GM18511 (cell line): ENCODE measurements around the gene SERPINB1.

ENCODE experiments used
- ATAC-seq: cut with Tn5 transposase; IDR thresholded peaks from one replicate; pipeline ENCODE4 v1.9.1; 2021; ENCODE audit warnings: mild to moderate bottlenecking, moderate library complexity; ENCODE audit not compliant: unreplicated experiment

SERPINB1 gene

DNA sequence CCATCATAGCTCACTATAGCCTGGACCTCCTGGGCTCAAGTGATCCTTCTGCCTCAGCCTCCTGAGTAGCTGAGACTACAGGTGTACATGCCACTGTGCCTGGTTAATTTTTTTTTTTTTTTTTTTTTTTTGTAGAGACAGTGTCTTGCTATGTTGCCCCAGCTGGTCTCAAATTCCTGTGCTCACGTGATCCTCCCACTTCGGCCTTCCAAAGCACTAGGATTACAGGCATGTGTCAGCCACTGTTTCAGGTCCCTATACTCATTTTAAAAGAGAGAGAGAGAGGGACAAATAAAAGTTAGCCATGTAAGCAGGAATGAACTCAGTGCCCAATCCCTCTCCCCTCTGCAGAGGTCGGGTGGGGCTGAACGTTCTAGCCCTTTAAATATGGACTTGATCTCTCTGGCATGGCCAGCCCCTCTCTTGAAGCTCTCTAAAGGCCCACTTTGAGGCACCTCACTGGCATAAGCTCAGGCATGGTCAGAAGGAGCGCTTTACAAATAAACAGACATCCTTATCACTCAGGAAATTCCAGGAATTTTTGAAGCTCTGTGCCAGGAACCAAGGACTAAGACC lies 9.0 kb upstream of the SERPINB1 start:
- no peak for ATAC-seq

DNA sequence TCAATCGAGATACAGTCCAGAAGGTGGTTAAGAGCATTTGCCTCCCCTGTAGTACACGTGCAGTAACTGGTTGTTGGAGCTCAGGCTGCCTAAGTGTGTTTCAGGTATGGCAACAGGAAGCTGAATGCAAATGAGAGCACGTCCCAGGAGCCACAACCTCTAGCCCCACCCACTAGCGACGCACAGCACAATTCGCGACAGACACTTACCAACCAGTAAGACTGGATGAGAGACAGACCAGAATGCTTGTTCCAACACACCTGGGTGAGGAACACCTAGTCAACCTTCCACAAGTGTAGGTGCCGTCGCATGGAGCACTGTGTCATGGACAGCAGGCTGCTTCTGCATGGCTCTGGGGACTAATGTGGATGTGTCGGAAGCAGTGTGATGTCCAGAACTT lies 7.2 kb upstream of the SERPINB1 start:
- no peak for ATAC-seq

DNA sequence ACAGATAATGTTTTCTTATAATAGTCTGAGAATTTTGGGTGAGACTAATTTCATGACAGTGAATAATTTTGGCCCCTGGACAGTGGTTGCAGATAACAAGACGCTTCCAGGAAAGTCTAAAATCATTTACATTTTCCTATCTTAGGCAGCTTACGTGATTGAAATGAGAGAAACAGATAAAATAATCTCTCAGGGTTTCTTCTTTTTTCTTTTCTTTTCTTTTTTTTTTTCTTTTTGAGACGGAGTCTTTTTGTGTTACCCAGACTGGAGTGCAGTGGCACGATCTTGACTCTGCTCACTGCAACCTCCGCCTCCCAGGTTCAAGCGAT lies 4.2 kb upstream of the SERPINB1 start:
- no peak for ATAC-seq

DNA sequence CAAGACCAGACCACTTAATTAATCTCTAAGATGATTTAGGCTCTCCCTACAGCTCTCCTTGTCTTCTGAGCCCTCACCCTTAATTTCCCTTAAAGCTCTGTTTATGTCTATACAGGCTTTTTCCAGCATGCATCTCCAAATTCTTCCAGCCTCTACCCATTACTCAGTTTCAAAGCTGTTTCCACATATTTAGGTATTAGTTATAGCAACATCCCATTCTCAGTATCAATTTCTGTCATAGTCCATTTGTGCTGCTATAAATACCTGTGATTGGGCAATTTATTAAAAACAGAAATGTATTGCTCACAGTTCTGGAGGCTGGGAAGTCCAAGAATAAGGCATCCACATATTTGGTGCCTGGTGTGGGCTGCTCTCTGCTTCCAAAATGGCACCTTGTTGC lies 2.3 kb upstream of the SERPINB1 start:
- ATAC-seq, result no peak

DNA sequence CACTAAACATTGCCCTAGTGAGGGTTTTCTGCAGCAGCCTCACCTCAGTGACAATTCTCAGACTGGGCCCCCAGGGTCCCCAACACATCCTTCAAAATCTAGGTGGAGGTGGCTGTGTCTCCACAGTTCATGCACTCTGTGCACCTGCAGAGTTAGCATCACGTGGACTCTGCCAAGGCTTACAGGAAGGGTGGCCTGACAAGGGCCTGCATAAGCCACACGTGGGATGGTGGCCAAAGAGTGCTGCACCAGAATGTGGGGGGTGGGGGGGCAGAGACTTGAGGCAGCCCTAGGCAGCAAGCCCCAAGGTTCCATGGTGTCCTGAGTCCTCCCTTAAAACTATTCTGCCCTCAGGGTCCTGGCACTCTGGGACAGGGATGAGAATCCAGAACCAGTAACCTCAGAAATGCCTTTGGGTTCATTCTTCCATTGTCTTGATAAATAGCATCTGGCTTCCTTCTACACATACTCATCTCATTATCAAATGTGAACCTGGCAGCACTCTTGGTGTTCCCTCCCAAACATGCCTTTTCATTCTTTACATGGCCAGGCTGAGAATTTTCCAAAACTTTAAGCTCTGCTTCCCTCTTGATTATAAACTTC lies 1.6 kb upstream of the SERPINB1 start:
- no peak for ATAC-seq

DNA sequence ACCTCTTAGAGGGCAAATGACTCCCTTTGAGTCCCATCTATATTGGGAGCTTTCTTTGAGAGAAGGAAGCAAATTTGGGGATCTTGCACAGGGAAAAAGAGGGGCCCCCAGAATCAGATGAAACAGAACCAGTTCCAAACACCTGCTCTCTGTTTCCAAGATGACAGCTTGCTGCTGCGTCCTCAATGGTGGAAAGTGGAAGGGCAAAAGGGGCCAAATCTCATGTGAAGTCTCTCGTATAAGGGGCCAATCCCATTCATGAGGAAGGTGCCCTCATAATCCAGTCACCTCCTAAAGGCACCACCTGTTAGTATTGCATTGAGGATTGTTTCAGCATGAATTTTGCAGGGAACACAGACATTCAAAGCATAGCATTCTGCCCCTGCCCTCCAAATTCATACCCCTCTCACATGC lies 483 bp upstream of the SERPINB1 start:
- no peak for ATAC-seq

DNA sequence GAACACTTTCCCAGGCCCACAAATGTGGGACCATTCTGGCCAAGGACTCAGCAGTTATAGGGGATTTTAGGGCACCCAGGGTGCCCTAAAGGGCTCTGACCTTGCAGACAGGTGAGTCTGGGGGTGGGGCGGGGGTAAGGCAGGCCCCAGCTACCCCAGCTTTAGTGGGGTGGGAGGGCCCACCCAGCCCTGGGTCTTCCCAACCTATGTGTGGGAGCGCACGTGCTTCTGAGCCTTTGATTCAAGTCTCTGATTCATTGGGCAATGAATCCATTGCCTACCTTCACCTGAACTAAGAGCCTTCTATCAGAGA lies 958 bp downstream of the SERPINB1 start:
- ATAC-seq, result no peak

DNA sequence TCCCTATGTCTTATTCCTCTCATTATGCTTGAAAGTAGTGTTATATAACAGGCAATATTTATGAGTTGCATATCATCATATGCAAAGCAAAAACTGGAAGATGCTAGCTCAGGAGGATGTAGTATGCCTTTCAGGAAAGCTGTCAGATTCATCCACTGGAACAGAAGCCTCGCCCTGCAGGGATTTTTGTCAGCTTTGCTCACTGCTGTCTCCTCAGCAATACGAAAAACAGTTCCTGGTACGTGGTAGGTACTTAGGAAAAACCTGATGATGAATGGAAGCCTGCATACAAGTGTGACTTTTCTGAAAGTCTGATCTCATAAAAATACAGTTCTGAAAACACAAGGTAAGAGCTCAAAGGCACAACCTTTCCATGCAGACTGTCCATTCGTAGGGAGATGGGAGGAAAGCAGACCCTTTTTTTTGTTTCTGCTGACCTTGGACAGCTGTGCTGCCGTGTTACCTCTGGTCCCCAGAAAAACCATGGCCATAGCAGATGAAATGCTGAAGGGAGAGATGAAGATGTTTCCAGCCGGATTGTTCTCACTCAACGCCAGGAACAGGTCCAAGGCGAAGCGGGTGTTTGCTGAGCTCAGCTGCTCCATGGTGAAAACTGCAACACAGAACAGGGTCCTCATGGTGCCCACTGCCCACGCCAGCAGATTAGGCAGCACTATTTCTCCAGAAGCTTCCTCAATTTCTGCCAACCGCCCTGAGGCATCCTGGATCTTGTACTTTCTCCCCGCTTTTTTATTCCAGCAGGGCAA lies 1.5 kb downstream of the SERPINB1 start:
- ATAC-seq, result no peak

DNA sequence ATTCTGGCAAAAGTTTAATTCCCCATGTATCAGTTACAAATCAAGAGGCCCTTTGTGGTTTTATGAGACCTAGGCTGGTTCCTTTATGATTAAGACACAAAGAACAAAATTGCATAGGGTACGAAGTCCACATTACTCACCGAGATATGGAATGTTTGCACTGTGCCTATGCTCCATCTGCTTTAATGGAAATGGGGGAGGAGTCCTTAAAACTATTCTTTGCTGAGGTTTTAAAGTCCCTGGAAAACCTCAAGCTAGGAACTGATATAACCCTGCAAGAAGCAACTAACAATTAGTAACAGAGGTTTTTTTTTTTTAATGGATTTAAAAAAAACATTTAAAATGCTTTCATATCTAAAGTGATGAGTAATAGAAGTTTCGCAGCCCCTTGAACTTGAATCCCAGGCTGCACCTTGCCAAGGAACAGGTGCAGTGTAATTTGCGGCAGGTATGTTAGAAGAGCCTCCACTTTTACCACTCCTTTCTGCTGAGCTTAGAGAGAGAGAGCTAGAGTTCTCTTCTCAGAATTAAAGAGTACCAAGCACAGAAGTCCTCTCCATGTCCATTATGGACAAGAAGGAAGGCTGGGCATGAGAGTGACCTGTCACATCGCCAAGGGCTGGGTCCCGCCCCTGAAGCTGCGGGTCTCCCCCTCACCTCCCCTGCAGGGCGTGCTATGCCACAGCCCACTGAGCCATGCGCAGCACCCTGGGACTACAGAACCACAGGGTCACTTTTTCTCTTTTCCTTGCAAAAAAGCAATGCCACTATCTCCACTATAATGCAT lies 2.3 kb downstream of the SERPINB1 start:
- no peak for ATAC-seq

DNA sequence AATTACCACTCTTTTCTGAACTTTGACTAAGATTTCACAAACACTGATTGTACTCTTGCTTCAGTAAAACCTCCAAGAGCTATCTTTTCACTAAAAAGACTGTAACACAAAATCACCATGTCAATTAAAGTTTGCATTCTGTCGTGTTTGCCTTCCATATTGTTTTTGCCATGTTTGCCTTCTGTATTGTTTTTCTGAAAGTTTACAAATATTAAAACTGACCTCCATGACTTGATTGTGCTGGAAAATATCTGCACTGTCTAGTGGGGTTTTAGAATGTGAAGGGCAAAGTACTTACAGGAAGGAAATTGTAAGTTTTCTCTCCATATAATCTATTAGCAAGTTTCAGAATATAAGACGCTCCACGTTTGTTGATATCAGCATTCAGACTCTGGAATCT lies 3.4 kb downstream of the SERPINB1 start:
- ATAC-seq, result no peak

DNA sequence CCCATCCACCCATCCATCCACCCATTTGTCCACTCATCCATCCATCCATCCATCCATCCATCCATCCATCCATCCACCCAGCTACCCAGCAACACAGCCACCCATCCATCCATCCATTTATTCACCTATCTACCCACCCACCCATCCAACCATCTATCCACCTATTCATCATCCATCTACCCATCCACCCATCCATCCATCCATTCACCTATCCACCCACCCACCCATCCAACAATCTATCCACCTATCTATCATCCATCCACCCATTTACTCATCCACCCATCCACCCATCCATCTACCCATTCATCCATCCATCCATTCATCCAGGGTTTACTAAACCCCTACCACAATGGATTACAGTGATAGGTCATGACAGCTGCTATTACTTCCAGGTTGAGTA lies 7.4 kb downstream of the SERPINB1 start:
- no peak for ATAC-seq

DNA sequence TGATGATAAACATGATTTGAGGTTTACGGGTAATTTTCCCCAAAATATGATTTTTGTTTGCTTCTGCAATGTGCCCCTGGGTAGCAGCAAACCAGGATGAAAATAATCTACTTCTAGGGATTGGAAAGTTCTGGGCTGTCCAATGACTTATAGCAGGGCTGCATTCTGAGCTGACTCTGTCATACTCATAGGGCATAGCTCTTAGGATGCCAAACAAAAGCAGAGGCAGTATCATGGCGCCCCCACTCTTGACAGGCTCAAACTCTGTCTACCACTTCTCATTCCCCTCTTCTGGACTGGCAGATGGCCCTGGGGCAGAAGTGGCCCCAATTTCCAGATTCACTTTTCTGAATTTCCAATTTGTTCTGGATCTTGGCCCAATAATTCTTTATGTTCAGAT lies 10.3 kb downstream of the SERPINB1 start:
- no peak for ATAC-seq

DNA sequence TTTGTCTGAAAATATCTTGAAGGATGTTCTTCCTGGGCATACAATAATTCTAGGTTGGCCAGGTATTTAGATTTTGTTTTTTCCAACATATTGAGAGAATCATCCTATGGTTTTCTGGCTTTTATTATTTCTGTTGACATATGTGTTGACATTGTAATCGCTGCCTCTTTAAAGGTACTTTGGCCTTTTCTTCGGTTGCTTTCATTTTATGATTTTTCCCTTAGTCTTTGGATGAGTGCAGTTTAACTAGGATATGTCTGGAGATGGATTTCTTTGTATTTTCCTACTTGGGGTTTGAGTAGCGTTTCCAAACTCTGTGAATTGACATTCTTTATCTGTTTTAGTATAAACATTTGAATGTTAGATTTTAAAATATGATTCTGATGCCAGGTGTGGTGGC lies 11.5 kb downstream of the SERPINB1 start:
- no peak for ATAC-seq

DNA sequence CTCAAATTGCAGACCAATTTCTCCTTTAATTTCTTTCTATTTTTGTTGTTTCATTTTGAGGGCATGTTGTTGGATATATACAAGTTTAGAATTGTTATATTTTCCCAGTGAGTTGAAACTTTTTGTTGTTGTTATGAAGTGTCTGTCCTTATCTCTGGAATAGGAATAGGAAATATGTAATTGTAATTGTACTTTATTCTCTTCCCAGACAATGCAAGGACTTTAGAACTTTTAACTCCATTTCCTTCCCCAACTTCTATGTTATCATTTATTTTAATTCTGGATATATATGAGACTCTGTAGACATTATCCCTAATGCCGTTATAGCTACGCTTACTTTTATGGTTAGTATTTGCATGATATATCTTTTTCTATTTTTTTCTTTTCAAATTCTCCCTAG lies 12.4 kb downstream of the SERPINB1 start:
- no peak for ATAC-seq

DNA sequence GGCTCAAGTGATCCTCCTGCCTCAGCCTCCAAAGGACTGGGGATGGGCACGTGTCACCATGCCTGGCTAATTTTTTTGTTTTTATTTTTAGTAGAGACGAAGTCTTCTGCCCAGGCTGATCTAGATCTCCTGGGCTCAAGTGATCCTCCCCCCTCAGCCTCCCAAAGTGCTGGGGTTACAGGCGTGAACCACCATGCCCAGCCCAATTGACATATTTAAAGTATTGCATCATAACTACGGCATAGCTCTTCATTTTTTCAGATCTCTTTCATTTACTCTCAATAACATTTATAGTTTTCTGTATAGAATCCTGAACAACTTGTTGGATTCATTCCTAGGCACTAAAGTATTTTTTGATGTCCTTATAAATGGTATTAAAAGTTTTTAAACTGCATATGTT lies 13.0 kb downstream of the SERPINB1 start:
- no peak for ATAC-seq

DNA sequence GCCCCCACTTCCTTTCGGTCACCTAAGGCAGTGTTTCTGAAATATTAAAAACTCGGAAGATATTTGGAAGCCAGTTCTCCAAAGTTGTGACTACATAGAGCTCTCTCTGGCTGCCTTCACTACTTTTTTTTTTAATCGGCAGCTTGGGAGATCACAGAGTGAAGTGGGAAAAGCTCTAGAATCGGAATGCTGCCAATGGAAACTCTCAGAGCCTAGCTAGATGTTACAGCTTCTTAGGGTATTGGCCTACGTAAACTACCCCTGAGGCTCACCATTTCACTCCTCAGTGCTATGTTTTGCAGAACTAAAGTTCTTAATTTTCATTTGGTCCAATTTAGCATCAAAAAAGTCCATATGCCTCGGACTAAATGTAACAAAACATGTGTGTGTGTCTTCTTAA lies 14.5 kb downstream of the SERPINB1 start:
- ATAC-seq, result no peak

DNA sequence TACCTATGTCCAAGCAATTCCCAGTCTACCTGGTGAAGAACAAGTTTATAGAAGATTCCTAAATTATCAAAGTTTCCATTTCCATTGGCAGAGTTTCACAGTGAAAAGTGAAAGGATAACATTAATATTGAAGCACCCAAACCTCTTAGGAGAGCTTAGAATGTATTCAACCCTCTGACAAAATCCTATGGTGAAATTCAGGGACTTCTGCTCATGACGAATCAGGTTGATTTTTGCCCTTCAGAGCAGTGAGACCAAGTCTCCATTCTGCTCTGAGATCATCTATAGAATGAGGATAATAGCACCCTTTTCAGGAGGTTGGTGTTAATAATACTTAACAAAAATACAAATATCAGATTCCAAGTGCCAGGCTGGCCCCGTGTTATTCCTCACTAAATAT lies 15.5 kb downstream of the SERPINB1 start:
- ATAC-seq, result no peak

DNA sequence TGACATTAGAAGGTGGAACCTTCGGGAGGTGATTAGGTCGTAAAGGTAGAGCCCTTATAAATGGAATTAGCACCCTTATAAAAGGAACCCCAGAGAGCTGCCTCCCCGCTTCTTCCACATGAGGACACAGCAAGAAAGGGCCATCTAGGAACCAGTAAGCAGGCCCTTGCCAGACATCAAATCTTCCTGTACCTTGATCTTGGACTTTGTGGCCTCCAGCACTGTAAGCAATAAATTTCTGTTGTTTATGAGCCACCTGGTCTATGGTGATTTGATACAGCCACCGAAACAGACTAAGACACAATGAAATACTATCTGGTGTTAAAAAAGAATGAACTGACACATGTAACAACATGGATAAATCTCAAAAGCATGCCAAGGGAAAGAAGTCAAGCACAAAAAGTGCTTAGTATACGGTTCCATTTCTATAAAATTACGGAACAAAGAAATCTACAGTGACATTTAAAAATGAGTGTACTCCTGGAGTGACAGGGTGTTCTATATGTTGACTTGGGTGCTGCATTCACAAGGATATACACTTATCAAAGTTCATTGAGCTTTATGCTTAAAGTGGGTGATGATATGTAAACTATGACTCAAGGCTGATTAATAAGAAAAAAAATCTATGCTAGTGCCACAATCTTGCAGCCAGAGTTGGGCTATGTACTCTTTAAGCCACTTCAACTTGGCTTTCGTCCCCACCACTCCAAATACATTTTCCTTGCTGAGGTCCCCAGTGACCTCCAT lies 18.4 kb downstream of the SERPINB1 start:
- no peak for ATAC-seq

DNA sequence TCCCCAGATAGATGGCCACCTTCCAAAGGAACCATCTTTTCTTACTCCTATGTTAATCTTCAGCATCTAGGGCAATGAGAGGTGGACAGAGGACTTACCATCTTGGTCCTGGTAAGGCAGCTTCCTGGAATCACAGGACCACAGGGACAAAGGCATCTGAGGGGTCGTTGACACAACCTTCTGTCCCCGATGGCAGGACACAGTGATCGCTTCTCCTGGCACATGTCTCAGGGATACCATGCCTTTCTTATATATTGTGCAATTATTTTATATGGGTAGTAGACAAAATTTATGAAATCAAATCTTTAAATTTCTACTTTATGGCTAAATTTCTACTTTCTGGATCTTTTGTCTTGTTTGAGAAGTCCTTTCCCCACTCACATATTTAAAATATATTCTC lies 20.1 kb downstream of the SERPINB1 start:
- no peak for ATAC-seq

DNA sequence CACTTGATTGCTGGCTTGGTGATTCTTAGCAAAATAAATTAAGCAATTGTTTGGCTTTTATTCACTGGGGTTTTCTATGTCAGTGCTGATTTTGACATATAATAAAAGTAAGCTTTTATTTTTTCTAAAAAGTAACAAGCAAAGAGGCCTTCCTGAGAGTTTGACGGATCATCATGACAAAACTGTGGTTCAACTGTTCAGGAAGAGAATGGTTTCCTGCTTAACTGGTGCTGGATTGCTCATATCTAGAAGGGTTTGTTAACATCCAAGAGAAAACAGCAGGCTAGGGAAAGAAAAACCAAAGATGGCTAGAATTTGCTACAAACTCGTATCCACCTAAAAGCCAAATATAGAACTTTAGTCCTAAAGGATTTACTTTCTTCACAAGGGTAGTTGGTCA lies 21.2 kb downstream of the SERPINB1 start:
- no peak for ATAC-seq

DNA sequence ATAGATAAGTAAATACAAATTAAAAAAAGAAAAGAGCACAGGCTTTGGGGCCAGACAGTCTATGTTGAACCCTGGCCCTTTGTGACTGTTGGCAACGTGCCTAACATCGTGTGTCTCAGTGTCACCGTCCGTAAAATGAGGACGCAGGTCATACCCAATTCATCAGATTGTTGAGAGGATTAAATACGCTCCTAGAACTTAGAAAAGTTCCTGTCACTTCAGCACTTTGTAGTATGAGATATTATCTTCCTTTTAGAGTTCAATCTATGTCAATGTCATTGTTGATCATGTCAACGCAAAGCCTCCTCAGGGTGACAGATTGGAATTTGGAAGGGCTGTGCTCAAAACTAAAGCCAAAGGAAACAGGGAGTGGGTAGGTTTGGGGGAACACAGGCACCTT lies 21.7 kb downstream of the SERPINB1 start:
- no peak for ATAC-seq
